GM19438 (cell line): ENCODE results near the gene PRKAG2.
"Not testable (repeated sequence)": the region's sequence is repeated elsewhere in the genome, so short reads cannot be mapped to it uniquely, and the experiment has no call there.

ENCODE experiments used
- ATAC-seq: cut with Tn5 transposase; IDR thresholded peaks from one replicate; pipeline ENCODE4 v1.9.1; 2021; ENCODE audit warnings: low read depth; ENCODE audit not compliant: unreplicated experiment

PRKAG2 gene

DNA sequence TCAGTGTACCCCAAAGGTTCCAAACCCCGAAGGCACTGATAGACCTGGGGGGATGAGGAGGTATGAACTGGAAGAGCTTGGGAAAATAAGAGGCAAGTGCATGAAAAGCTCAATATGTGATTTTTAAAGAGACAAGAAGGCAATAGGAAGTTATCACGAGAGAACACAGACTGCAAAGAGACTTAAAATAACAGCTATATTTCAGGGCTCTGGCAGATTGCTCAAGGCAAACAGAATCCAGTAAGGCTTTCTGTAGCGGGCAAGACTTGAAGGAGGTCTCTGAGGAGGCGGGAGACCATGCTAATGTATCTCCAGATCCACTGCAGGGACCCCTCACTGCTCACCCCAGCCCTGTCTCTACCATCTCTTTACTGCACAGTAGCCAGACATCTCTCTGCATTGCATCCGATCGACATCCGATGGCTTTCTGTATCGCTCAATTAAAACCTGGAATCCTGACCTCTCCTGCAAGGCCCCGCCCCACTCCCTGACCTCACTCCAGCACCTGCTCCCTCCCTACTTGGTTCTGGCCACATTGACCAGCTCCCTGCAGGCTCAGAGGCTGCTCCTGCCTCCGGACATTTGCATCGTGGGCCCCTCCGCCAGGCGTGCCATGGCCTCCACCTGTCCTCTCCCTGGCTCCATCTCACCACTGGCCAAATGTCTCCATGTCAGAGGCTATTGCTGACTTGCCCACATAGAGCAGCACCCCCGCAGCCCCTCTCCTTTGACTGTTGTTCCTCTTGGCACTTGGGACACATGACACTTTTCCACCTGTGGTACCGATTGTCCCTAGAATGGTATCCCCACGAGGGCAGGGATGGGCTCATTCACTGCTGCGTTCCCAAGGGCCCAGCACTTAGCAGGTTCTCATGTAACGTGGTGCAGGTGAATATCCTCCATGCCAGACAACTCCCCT, 118.0 kb downstream of the PRKAG2 start:
- ATAC-seq: no peak

GRCh38 chr7:151757274-151757673, 119.6 kb downstream of the PRKAG2 start:
- no peak for ATAC-seq

DNA sequence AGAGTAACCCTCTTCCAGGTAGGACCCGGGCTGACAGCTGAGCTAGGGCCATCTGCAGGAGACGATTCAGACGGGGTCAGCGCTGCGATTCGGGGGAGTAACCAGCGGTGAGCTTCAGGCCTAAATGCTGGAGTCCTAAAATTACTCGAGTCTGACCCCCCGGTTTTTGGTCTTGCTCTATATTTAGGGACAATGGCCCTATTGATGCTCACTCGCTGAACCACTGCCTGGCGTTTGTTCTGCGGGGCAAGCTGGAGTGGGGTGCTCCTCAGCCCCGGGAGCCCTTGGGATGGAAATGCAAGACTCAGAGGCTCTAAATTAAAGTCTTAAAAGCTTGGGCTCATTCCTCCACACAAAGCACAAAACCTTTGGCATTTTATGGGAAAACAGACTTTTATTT, 120.0 kb downstream of the PRKAG2 start:
- no peak for ATAC-seq

- ATAC-seq: no peak
Observed at GRCh38 chr7:151756076-151756731, 120.7 kb downstream of the PRKAG2 start.

DNA sequence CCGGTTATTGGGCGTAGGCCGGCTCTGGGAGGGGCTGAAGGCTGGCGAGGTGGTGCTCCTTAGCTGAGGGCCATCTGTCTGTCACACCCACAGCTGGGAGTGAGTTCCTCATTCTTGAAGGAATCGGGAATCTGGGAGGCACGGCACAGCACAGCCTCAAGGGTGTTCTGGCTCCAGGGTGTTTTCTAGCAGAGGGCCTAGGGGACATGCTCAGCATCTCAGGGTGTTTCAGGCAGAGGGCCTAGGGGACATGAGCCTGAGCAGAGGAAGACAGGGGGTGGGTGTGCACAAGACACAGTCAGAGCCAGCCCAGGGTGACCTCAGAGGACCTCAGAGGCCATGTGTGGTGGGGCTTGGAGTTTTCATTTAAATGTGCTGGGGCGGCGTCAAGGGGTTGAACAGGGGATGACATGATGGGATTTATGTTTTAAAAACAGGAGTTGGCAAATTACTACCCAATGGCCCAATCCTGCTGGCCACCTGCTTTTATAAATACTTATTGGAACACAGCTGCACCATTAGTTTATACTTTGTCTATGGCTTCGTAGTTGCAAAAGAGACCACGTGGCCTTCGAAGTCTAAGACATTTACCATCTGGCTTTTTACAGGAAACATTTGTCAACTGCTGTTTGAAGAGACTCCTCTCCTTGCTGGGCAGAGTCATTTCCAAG, 121.6 kb downstream of the PRKAG2 start:
- no peak for ATAC-seq

DNA sequence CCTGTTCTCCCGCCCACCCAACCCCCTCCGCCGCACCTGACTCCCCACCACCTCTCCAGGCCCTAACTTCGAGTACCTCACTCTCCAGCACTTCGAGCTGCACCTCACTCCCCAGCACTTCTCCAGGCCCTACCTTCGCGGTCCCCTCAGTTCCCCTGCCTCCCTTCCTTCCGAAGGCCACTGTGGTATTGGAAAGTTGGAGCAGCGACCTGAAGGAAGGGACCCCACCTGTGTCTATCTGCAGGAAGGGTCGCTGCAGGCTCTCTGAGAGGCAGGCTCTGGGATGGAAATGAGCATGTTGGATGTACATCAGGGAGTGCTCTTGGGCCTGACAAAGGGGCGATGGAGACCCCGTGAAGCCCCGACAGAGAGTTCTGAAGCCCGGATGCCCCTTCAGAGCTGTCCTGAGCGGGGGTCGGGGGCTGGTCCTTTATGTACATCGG, 122.2 kb downstream of the PRKAG2 start:
- ATAC-seq: no peak

- ATAC-seq: no peak
Observed at GRCh38 chr7:151754142-151754590, 122.7 kb downstream of the PRKAG2 start.

- ATAC-seq: no peak
Observed at GRCh38 chr7:151752816-151753595, 123.9 kb downstream of the PRKAG2 start.

- ATAC-seq: no peak
Observed at GRCh38 chr7:151752037-151752436, 124.9 kb downstream of the PRKAG2 start.

DNA sequence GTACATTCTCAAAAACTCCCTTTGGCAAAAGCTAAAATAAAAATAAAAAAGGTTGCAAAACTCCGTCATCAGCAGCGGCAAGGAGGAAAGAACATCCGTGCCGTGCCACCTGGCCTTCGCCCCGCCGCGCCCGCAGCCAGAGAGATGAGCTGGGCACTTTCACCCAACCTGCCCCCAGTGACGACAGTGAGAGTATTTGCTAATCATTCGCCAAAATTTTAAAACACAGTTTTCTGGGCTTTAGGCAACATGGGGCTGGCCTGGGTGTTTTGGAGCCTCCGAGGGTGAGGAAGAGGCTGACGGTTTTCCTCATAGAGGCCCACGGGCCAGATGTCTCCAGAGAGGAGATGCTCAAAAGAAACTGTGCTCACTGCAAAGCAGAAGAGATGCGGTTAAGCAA, 128.2 kb downstream of the PRKAG2 start:
- ATAC-seq: no peak

DNA sequence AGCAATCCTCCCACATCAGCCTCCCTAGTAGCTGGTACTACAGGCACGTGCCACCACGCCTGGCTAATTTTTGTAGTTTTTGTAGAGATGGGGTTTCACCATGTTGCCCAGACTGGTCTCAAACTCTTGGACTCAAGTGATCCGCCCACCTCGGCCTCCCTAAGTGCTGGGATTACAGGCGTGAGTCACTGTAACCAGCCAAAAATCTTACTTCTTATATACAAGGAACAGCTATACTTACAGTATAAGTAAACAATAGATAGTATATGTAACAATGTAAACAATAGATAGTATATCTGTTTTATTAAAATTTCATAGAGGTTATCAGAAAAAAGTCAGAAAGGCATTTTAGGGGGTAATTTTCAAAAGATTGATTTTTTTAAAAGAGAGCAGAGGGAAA, 128.9 kb downstream of the PRKAG2 start:
- not testable (repeated sequence) for ATAC-seq

DNA sequence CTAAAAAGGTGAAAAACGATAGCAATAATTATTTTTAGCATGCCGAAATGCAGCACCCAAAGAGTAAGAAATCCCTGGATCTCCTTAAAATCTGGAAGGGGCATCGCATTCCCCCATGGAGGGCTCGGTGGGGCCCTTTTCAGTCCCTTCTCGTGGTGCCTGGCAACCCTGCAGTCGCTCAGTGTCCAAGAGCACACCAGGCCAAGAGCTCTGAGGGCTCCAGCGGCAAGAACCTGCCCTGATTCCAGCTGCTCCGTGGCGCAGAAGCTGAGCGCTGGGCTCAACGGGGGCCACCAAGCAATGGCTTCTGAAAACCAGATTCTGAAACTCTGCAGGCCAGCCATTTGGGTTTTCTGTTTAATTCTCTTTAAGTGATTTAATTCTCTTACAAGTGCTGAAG, 131.2 kb downstream of the PRKAG2 start:
- no peak for ATAC-seq

DNA sequence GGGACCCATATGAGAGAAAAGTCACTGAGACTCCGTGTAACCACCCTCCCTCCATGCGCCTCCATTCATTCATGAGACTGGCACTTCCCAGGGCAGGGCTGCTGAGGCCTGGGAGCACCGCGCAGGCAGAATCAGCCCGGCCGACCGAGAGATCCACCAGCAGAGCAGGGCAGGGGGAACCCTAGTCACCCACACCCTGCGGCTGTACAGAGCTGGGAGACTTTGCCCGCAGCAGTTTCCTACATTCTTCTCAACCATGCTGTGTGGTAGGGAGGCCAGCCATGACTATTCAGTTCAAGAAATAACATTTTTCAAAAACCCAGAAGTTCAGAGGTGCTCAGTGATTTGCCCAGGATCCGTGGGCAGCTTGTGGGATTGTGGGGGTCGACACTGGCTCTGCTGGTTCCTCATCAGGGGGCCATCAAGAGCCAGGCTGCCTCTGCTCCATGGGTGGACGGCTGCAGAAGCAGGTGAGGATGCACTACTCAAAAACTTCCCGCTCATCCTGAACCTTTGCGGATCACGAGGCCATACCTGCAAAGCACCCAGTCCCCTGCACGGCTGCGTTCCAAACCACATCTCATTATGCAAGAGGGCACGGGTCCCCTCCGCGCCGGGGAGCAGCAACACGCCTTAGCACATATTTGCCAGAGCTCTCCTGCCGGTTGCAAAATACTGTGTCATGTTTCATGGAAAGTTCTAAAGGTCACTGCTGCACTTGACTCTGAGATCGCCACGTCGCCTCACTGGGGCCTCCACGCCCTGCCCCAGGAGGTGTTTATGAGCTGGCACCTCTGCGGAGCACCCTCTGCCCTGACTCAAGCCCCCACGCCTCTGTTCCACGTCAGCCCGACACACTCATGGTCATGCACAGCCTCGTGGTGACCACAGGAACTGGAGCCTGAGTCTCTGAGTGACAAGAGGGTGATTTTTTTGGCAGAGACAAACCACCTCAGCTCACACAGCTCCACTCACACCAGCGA, 132.0 kb downstream of the PRKAG2 start:
- ATAC-seq: no peak

DNA sequence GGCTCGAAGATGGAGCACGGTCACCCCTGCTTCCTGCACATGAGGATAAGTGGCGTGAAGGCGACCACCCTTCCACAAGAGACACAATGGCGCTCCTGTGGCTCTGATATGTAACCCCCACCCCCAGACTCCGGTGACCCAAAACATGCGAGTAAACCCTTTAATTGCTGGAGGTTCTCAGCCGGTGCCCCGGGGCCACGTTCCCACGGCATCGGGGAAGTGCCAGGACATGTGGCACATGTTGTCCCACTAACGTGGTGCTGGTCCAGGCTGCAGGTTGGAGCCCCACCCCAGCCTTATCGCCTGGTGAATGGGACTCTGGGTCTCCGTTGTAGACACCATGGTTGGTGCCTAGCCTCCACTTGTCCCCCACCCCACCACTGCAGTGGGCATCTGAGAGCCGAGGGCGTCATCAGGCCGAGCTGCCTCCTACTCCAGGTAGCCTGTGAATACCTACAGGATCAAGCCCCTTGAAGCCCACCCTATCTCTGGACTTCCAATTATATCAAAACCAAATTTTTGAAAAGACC, 132.8 kb downstream of the PRKAG2 start:
- ATAC-seq: no peak

DNA sequence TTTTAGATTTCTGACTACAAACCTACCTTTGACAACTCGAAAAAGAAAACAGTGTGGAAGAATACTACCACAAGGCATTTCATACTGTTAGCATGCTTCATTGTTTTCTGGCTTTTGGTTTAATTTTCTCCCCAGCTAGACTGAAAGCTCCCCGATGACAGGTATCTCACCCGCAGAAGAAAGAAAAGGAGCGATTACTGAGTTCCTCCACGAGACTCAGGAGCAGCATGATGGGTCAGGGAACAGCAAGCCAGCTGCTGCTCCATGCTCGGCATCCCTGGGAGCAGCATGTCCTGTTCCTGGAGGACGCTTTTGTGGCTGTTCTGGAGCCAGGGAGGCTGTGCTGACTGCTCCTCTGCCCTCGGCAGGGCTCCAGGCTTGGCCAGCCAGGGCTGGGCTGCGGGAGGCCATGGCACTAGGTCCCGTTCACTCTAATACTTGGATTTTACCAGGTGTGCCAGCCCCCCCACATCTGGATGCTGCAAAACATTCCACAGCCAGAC, 133.4 kb downstream of the PRKAG2 start:
- no peak for ATAC-seq

GRCh38 chr7:151742713-151743480, 134.0 kb downstream of the PRKAG2 start:
- no peak for ATAC-seq

DNA sequence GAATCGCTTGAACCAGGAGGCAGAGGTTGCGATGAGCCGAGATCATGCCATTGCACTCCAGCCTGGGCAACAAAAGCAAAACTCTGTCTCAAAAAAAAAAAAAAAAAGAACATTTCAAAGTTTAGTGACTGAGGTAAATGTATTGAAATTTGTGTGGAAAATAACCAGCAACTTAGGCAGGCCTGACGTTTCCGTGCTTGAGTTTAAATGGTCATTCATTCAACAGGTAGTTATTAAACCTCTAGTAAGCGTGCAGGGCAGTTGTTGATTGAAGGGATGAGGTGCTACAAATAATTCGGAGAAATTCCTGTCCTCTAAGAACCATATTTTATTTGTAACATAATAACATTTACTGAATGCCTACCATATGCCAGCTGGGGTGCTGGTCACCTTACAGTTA, 135.3 kb downstream of the PRKAG2 start:
- no peak for ATAC-seq
